ENCODE measurements around the gene FXN.
"Not testable (repeated sequence)": the region's sequence is repeated elsewhere in the genome, so short reads cannot be mapped to it uniquely, and the experiment has no call there.

FXN gene

DNA sequence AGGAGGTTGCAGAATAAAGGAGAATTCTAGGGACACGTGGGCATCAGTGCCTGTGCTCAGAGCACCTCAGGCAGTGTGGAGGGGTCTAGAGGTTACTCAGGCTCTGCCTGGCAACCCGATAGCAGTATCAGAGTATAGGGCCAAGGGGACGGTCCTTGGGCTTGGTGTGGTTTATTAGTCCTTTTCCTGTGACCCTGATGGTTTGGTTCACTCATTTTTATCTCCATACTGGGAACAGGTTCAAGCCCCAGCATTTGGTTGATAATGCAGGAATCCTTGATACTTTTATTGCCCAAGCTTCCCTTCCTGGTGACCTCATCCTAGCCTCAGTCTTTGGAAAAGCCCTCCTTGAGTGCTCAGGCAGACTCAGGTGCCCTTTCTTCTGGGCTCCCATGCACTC is 35.5 kb downstream of the FXN start:
- DNase-seq: no peak

DNA sequence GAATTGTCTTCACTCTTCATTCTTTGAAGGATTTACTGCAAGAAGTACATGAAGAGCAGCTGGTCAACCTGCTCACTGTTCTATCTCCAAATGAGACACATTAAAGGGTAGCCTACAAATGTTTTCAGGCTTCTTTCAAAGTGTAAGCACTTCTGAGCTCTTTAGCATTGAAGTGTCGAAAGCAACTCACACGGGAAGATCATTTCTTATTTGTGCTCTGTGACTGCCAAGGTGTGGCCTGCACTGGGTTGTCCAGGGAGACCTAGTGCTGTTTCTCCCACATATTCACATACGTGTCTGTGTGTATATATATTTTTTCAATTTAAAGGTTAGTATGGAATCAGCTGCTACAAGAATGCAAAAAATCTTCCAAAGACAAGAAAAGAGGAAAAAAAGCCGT is 37.6 kb downstream of the FXN start:
- no peak for DNase-seq

DNA sequence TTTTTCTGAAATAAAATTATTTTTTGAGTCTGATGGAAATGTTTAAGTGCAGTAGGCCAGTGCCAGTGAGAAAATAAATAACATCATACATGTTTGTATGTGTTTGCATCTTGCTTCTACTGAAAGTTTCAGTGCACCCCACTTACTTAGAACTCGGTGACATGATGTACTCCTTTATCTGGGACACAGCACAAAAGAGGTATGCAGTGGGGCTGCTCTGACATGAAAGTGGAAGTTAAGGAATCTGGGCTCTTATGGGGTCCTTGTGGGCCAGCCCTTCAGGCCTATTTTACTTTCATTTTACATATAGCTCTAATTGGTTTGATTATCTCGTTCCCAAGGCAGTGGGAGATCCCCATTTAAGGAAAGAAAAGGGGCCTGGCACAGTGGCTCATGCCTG is 39.2 kb downstream of the FXN start:
- no peak for DNase-seq

DNA sequence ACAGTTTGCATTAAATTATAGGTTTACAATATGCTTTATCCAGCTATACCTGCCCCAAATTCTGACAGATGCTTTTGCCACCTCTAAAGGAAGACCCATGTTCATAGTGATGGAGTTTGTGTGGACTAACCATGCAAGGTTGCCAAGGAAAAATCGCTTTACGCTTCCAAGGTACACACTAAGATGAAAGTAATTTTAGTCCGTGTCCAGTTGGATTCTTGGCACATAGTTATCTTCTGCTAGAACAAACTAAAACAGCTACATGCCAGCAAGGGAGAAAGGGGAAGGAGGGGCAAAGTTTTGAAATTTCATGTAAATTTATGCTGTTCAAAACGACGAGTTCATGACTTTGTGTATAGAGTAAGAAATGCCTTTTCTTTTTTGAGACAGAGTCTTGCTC is 41.0 kb downstream of the FXN start:
- no peak for DNase-seq

DNA sequence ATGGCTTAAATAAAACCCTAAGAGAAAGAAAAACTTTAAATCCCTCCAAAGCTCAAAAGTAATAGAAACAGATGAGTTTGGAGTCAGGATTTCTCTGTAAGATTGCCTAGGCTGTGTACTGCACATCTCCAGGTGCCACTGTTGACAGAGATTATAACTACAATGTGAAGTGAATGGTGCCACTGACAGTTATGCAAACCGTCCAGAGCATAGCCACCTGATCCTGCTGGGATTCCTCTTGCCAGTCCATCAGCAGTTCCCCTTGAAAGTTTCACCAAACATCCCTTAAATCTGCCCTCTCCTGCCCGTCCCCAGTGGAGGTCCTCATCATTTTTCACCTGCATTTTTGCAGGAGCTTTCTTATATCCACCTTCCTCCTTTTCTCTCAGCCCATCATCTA is 42.5 kb downstream of the FXN start:
- DNase-seq: no peak

DNA sequence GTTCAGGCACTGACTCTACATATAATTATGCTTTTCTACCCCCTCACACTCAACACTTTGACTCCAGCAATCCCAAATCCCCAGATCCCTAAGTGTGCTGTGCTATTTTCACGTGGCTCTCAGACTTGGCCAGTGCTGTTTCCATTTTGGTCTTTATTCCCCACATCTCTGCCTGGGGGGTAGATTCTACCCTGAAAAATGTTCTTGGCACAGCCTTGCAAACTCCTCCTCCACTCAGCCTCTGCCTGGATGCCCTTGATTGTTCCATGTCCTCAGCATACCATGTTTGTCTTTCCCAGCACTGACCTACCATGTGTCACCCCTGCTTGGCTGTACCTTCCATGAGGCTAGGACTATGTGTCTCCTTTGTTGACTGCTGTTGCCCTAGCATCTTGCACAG is 43.0 kb downstream of the FXN start:
- no peak for DNase-seq

DNA sequence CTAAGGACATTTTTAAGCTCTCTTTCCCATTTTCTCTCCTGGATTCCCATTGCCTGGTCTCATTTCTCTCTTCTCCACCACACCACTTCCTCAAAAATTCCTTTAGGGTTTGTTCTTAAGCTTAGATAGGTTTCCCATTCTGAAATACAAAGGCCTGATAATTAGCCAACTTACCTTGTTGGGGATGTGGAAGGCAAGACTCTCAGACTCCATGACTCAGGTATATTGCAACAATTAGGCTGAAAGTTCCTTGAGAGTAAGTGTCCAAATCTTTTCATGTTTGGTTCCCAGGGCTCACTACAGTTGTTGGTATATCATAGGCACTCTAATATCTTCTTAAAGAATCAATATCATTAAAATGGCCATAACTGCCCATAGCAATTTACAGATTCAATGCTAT is 43.6 kb downstream of the FXN start:
- DNase-seq: no peak

DNA sequence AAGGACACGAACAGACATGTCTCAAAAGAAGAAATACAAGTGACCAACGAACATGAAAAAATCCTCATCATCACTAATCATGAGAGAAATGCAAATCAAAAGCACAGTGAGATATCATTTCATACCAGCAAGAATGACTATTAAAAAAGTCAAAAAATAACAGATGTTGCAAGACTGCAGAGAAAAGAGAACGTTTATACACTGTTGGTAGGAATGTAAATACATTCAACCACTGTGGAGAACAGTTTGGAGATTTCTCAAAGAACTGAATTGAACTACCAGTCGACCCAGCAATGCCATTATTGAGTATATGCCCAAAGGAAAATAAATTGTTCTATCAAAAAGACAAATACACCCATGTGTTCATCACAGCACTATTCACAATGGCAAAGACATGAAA is 45.7 kb downstream of the FXN start:
- DNase-seq: no peak

DNA sequence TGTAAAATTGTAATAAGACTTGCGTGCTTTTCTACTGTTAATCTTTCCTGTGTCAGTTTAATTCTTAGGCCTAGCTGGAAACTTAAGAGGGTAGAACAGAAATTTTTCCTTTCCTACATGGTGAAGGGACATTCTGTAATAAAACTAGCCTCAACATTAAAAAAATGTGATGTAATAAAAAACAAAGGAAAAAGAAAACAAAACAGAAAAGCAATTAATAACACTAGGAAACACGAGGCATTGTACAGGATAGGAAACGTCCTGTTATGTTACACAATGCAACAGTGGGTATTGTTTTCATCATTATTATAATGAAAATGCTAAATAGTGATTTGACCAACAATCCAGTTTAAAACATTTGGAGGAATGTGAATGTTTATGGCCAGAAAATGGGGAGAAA is 47.8 kb downstream of the FXN start:
- DNase-seq: no peak

DNA sequence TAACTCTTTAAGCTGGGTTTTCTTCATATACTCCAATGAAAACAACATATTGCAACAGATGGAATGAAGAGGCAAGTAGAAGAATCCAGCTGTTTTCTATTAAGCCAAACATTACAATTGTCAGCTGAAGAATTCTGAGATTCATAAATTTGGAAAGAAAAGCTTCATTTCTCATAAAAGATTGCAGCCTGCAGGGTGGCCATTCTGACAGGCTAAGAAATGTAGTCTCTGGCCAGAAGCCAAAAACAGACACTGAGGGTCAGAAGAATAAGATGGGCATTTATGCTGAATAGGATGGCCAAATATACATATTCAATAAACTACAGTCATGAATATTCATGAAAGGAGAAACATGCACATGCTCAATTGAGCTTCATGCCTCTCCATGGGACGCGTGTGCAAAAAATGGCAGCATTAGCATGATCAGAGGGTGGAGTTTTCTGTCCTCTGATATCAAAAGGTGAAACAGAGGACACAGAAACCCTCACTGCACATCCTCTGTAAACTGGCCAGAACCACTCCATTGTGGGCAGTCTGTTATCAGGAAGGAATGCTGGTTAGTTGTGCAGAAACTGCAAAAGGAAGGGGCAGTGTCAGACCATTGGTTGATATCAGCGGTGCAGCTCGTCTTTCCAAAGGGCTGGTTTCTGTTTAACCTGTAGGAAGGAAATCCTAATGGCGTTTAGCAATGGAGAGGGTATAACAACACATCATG is 50.2 kb downstream of the FXN start:
- no peak for DNase-seq

DNA sequence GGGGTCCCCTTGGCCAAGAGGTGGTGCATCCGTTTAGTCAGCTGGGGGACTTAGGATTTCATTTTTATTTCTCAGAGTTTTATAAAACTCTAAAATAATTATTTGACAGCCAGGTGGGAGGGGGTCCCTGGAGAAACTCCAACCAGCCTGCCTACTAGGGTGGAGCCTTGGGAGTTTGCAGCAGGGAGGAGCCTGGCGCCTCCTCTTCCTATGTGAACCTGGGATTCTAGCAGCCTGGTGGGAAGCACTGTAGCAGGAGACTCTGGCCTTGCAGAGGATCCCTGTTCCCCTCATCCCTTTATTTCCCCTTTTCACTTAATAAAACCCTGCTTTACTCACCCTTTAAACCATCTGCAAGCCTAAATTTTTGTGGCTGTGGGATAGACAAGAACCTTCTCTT is 50.8 kb downstream of the FXN start:
- no peak for DNase-seq

DNA sequence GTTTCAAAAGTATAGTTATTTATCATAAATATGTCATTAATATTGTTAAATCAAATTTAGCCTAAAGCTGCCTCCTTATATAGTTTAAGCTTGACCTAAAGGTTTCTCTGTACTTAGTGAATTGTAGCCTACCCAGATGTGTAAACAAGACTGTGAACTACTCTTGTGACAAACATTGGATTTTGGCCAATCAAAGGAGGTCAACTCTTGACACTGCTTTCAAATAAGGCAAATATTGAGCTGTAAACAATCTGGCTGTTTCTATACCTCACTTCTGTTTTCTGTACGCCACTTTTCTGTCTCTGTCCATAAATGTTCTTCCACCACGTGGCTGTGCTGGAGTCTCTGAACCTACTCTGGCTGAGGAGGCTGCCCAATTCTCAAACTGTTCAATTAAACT is 51.2 kb downstream of the FXN start:
- no peak for DNase-seq

DNA sequence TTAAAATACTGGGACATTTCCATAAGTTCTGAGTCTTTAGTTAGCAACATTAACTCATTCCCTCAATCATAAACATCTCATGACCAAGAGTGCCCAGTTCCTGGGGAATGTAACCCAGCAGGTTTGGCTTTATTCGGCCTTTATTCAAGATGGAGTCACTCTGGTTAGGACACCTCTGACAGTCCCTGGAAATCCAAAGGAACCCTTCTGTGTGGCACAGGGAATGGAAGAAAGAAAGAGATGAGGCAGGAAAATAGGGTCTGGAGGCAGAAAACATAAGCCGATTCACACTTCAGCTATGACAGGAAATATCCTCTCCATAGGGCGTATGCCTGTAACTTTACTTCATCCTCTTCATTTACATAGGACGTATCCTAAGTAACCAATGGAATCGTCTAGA is 53.5 kb downstream of the FXN start:
- DNase-seq: no peak

DNA sequence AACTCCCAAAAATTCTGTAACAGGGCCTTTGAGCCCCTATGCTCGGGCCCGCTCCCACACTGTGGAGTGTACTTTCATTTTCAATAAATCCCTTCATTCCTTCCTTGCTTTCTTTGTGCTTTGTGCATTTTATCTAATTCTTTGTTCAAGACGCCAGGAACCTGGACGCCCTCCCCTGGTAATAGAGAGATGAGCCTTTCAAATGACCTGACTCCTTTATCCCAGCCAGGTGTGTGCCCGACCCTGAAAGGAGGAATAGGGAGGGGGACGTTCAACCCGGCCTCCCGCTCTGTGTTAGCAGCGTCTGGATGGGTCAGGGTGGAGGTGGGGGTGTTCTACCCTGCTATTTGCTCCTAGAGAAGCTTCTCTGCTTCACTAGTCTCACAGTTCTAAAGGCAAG is 53.9 kb downstream of the FXN start:
- no peak for DNase-seq

DNA sequence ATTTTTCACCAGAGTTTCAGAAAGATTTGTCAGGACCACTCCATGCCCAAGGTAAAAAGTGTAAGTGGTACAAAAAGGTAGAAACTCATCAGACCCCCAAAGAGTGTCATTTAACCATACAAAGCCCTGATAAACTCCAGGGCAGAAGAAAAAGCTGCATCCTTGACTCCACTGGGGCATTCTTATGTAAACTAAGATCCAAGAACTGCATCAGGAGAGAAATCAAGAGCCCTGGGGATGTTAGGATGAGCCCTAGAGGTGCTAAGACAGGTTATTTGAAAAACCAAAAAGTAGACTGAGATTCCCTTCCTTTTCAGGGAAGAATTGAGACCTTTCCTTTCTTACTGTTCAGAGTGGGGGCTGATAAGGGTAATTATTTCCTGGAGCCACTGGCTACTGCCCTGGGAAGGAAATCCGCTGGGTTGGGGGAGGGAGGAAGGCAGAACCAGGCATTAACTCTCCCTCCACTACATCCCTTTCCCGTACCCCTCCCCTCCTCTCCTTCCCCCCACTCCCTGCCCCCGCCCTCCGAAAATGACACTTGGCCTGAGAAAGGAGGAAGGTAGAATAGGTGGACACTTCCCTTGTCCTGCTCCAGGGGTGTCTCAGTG is 54.7 kb downstream of the FXN start:
- DNase-seq: no peak

DNA sequence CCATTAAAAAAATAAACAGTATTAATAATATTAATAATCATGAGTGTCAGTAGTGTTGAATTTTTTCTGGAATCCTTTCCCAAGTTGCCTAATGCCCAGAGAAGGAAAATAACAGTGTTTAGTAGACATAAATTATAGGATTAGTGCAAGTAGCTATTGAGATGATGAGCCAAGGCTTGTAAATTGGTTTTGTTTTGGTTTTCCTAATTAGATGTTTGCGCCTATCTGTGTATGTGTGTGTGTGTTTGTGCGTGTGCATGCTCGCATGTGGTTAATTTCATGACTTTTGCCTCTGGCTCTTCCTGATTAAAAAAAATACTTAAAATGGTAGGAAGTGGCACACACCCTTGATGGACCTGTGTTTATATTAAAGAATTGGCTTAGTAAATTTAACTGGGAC is 55.4 kb downstream of the FXN start:
- DNase-seq: no peak

DNA sequence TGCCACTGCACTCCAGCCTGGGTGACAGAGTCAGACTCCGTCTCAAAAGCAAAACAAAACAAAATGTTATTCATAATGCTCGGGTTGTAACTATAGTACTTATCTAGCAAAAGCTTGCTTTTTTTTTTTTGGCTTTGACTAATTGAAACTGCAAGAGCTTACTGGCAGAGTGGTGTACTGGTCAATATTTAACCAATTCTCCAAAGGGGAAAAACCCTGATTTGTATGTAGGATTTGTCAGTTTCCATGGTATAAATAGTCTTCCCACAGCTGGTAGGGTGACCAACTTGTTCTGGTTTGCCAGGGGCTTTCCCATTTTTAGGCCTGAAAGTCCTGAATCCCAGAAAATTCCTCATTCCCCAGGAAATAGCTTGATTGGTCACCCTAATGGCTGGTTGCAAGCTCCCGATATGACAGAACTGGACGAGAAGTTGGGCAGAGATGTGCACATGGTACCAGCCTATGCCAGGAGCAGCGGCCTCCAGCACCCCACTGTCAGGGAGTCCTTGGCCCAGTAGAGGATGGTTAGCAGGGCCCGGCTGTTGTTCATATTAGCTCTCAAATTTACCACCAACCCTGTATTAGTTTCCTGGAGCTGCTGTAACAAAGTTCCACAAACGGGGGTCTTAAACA is 58.0 kb downstream of the FXN start:
- no peak for DNase-seq

DNA sequence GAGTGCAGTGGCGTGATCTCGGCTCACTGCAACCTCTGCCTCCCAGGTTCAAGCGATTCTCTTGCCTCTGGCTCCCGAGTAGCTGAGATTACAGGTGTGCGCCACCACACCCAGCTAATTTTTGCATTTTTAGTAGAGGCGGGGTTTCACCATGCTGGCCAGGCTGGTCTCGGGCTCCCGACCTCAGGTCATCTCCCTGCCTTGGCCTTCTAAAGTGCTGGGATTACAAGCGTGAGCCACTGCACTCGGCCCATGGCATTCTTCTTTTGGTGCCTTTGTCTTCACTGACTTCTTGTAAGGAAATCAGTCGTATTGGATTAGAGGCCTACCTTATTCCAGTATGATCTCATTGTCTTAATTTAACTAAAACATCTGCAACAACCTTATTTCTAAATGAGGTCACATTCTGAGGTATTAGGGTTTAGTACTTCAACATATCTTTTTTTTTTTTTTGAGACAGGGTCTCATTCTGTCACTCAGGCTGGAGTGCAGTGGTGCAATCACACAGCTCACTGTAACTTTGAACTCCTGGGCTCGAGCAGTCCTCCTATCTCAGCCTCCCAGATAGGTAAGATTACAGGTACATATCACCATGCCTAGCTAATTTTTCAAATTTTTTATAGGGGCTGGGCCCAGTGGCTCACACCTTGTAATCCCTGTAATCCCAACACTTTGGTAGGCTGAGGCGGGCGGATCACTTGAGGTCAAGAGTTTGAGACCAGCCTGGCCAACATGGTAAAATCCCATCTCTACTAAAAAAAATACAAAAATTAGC is 59.0 kb downstream of the FXN start:
- DNase-seq: not testable (repeated sequence)

DNA sequence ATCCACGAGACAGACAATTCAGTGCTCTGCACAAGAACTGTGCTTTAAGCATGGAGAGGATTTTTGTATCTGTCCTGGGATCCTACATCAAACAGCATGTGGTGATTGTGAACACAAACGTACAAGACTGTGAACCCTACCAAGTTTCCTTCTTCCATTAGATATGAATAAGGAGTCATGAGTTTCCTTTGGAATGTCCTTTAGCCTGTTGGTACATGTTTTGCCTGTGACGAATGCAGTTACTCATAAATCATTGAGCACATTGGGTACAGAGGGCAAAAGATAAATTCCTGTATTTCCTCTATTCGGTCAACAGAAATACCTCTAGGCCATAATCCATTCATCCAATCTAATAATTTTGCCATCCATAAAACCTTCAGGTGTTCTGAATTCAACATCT is 61.5 kb downstream of the FXN start:
- no peak for DNase-seq

DNA sequence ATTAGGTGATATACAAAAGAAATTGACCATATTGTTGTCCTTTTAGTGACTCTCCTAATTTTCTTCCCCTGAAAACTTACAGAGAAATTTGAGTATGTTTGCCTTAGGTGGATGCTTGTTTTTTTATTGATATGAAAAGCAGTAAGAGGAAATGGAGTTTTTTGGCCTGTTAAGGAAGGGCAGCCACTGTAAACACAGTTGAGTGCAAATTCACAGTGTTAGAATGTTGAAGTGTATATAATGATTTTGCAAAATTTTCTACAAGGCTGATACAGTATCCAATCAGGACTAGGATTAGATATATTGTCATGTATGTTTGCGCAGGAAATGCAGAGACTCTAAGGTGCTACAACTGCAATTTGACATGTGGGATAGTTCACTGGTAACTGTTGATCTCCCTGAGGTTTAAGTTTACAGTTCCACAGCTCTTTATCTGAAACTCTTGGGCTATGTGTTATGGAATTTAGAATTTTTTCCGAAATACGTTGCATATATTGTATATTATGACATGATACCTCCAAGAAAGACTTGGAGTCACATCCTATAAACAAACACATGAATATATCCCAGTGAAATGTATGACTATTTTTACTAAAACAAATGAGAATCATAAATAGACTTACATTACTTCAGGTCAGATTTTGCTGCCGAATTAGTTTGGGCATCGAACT is 62.5 kb downstream of the FXN start:
- DNase-seq: no peak

DNA sequence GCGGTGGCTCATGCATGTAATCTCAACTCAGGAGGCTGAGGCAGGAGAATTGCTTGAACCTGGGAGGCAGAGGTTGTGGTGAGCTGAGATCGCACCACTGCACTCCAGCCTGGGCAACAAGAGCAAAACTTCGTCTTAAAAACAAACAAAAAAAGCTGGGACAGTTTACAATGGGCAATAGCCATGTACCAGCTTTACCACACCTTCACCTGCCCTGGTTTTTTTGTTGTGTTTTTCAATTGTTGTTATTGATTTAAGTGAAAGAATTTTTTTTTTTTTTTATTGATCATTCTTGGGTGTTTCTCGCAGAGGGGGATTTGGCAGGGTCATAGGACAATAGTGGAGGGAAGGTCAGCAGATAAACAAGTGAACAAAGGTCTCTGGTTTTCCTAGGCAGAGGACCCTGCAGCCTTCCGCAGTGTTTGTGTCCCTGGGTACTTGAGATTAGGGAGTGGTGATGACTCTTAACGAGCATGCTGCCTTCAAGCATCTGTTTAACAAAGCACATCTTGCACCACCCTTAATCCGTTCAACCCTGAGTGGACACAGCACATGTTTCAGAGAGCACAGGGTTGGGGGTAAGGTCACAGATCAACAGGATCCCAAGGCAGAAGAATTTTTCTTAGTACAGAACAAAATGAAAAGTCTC is 67.9 kb downstream of the FXN start:
- not testable (repeated sequence) for DNase-seq

DNA sequence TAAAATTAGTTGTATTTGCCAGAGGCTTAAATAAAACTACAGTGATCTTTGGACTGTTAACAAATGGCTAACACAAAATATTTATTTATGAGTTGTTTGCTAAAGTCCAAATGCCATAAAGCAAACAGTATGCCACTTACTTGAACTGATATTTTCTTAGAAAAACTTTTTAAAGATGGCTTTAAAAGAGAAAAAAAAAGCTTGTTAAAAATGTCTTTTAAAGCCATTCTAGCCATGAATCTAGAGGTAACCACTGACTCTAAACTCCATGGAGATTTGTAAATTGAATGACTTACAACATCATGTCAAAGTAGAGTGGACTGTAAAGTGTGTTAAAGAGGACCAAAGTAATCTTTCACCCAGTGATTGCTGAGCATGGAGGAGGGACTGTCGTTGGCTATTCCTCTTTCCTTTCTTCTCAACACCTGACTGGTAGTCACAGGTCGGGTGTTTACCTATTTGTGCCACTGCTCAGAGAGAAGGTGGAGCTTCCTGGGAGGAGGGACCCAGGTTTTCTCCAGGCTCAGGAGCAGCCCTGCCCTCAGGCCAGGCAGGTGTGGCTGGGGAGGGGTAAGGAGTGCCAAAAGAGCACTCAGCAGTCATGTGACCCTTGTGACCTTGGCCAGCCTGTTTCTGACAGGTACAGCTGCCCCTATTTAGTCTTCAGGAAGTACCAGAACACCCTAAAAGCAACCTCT is 69.4 kb downstream of the FXN start:
- no peak for DNase-seq
